T-helper 2 cell treated with Interferon-gamma antibody and Interleukin-4, amounts not matched to agents 100 ng/mL and 5 ng/mL, for 36 hours (primary cell): ENCODE data around the gene DLX4. TPM values are rescaled to one million over a fixed set of nuclear protein-coding genes. Genes with fewer than 3 reads are reported as not detected.

ENCODE experiments used
- intact Hi-C: fragments of 100-400 bp; cut with micrococcal nuclease; formaldehyde crosslinking; loops from one replicate; pipeline ENCODE4 v1.15.1; 2023
- total RNA-seq: library from RNA; stranded (reverse); gene quantifications from 2 replicates; pipeline ENCODE4 v1.2.3, GENCODE V29; 2022

The DLX4 gene
- total RNA-seq, 1 donor from 2014 or later = 0.25 TPM

GRCh38 chr17:49946964-49947584, 21.9 kb upstream of the DLX4 start:
- intact Hi-C loops = no loop called here

- intact Hi-C loops = no loop called here
Measured at GRCh38 chr17:49949634-49950033, 19.4 kb upstream of the DLX4 start.

DNA sequence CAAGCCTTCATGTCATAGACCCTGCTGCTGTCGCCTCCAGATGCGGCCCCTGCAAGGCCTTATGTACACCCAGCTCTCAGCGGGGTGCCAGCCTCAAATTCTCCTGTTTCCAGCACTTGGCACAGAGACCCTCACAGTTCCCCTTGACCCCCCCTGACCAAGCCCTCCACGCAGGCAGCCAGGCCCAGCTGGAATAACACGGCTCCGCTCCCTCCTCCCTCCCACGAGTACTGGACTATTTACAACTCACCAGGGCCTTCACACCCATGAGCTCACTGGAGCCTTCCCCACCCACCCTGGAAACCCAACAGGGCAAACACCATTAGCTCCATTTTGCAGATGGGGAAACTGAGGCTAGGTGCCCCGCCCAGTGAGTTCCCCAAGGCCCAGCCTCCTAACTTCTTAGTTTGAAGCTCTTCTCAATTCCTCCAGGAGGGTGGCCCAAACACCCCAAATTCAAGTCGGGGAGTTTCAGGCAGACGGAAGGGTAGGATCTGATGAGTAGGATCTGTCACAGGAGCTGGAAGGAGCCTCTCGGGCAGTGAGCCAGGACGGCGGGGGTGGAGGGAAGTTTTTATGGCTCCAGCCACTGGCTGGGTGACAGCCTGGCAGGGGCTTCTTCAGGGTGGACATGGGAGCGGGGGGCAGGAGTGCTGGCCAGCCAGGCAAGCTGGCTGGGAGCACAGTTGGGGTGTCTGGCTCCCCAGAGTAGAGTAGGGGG, 17.5 kb upstream of the DLX4 start:
- intact Hi-C loops = loop anchor here (1.0 kb wide), 1 partner anchor 47 kb away; no protein-coding TSS in a partner anchor

GRCh38 chr17:49952209-49952911, 16.6 kb upstream of the DLX4 start:
- intact Hi-C loops = loop anchor here (1.0 kb wide), 1 partner anchor 46 kb away; no protein-coding TSS in a partner anchor

GRCh38 chr17:49952912-49953497, 16.0 kb upstream of the DLX4 start:
- intact Hi-C loops = loop anchor here (1.0 kb wide), 1 partner anchor 45 kb away; no protein-coding TSS in a partner anchor

GRCh38 chr17:49955157-49955556, 13.8 kb upstream of the DLX4 start:
- intact Hi-C loops = no loop called here

- intact Hi-C loops = no loop called here
Measured at GRCh38 chr17:49956780-49957179, 12.2 kb upstream of the DLX4 start.

DNA sequence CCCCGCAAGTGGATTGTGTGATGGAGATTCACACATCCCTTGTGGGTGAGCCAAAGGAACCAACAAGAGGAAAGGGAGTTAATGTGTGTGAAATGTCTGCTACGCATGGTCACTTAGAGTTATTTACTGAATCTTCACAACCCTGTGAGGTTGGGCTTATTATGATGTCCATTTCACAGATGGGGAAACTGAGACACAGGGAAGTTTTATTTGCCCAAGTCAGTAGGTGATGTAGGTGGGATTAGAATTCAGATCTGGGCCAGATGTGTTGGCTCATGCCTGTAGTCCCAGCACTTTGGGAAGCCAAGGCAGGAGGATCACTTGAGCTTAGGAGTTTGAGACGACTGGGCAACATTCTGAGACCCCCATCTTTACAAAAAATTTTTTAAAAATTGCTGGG, 11.6 kb upstream of the DLX4 start:
- intact Hi-C loops = no loop called here

DNA sequence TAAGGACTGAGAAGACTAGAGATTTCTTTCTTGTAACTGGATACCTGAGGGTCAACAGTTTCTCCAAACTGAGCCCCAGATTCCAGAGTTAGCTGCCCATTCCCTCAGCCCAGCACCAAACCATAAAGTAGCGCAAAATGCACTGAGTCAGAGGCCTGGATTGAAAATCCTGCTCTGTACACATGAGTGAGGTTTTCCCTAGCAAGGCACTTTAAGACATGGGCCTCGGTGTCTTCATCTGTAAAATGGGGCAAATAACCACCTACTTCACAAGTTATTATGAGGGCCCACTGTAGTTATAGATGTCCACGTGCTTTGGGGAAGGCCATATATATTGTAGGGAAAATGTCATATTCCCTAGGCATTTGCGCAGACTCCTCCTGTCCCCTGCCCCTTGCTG, 10.3 kb upstream of the DLX4 start:
- intact Hi-C loops = no loop called here

DNA sequence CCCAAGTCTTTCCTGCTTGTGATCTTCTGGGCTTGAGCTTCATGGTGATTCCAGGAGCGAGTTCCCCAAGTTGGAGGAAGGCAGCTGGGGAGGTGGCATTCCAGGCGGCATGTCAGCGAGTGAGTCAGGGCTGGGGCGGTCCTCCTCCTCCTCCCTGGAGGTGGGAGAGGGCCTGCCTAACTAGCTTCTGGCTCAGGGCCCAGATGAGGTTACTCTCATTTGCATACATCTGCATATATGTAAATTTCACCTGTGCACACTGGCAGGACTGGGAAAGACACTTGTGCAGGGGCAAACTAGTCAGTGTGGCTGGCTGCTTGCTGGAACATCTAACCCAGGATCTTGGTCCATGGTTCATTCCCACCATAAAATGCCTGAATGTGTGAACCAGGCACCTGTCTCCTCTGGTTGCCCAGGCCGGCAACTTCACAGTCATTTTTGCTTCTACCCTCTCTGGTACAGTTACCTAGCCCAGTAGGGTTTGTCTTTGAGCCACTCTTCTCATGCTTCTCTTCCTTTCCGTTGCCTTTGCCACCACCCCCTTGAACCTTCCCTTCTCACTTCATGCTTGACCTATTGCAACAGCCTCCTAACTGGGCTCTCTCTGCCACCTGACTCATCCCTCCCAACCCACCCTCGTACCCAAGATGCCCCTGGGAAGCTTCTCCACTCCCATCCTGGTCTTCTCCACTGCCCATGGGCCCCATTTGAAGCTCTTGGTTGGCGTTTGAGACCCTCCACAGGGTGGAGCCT, 9.6 kb upstream of the DLX4 start:
- intact Hi-C loops = no loop called here

GRCh38 chr17:49962599-49963308, 6.2 kb upstream of the DLX4 start:
- intact Hi-C loops = loop anchor here (10.0 kb wide), 2 partner anchors 968 to 1238 kb away; partner anchors contain the start of genes HOXB13, IGF2BP1, PRAC1 and PRAC2

DNA sequence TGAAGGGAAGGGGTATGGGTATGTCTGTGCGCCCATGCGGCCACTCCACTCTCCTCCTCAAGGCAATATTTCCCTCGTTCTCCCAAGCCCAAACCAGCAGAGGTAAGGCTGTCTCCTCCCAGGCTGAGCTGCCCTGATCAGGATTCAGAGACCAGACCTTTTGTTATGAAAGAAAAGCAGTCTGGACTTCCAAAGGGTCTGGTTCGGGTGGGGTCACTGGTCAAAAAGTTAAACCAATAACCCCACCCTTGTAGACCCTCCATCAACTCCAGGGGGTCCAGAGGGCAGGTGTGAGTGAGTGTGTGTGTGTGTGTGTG, 5.7 kb upstream of the DLX4 start:
- intact Hi-C loops = loop anchor here (10.0 kb wide), 2 partner anchors 968 to 1238 kb away; partner anchors contain the start of genes HOXB13, IGF2BP1, PRAC1 and PRAC2

GRCh38 chr17:49963626-49964302, 5.2 kb upstream of the DLX4 start:
- intact Hi-C loops = loop anchor here (10.0 kb wide), 2 partner anchors 969 to 1239 kb away; partner anchors contain the start of genes HOXB13, IGF2BP1, PRAC1 and PRAC2

GRCh38 chr17:49964303-49964768, 4.7 kb upstream of the DLX4 start:
- intact Hi-C loops = loop anchor here (10.0 kb wide), 2 partner anchors 970 to 1240 kb away; partner anchors contain the start of genes HOXB13, IGF2BP1, PRAC1 and PRAC2

- intact Hi-C loops = loop anchor here (5.0 to 10.0 kb wide), 3 partner anchors 468 to 1240 kb away; partner anchors contain the start of genes HOXB13, IGF2BP1, NGFR and PRAC1
Measured at GRCh38 chr17:49964769-49965523, 4.0 kb upstream of the DLX4 start.

- intact Hi-C loops = loop anchor here (5.0 to 10.0 kb wide), 3 partner anchors 468 to 1241 kb away; partner anchors contain the start of genes HOXB13, IGF2BP1, NGFR and PRAC1
Measured at GRCh38 chr17:49965524-49965909, 3.5 kb upstream of the DLX4 start.

DNA sequence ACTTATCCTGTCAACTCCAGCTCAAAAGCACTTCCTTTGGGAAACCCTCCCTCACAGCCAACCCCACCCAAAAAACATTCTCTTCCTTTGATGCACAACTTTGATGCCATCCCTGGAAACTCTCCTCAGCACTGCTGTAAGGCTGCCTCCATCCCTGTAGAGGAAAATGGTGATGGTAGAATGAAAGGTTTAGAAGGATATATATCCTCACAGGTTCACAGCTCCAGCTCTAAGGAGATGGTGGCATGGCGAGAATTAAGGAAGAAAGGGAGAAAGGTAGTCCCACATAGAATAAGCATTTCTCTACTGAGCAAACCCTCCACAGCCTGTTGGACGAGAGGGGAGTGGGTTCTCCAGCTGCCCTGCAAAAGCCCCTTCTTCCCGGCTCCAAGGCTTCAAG, 2.2 kb upstream of the DLX4 start:
- intact Hi-C loops = loop anchor here (5.0 to 10.0 kb wide), 3 partner anchors 469 to 1242 kb away; partner anchors contain the start of genes HOXB13, IGF2BP1, NGFR and PRAC1

DNA sequence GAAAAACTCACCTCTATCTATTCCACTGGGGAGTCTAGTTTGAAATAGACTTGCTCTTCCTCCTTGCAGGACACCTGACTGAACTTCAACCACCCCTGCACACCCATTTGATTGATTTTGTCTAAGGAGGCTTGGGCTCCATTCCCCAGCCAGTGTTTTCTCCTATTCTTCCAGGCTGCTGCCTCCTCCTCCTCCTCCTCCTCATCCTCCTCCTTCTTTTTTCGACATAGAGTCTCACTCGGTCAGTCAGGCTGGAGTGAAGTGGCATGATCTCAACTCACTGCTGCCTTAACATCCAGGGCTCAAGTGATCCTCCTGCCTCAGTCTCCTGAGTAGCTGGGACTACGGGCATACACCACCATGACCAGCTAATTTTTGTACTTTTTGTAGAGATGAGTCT, 1.8 kb upstream of the DLX4 start:
- intact Hi-C loops = loop anchor here (5.0 to 10.0 kb wide), 3 partner anchors 470 to 1242 kb away; partner anchors contain the start of genes HOXB13, IGF2BP1, NGFR and PRAC1
